Vagina (tissue), 2 donors: ENCODE results near the gene ZNF337. TPM values are rescaled to one million over a fixed set of nuclear protein-coding genes. Genes with fewer than 3 reads are reported as not detected.
"Not testable (repeated sequence)": the region's sequence is repeated elsewhere in the genome, so short reads cannot be mapped to it uniquely, and the experiment has no call there.

Experiments
- DNase-seq, 2 donors: peaks; one replicate each; pipeline ENCODE4 v3.0.0-alpha.2; 2017; ENCODE audit errors: extremely low spot score in 2 of 2
- H3K27ac ChIP-seq: fragments of 200-600 bp; sonication (generic); one replicate; pipeline ENCODE4 v1.5.1; 2019
- H3K27me3 ChIP-seq: fragments of 200-600 bp; sonication (generic); one replicate; pipeline ENCODE4 v1.5.1; 2019
- H3K36me3 ChIP-seq, 2 donors: fragments of 200-600 bp; sonication (generic); one replicate each; pipeline ENCODE4 v1.5.1; 2017 to 2019
- H3K4me1 ChIP-seq: fragments of 200-600 bp; sonication (generic); one replicate; pipeline ENCODE4 v1.5.1; 2019
- H3K4me3 ChIP-seq, 2 donors: fragments of 200-600 bp; sonication (generic); 1 replicate in 1 of 2; 2 replicates in 1 of 2; pipeline ENCODE4 v1.5.1; 2016 to 2019
- H3K9me3 ChIP-seq: fragments of 200-600 bp; sonication (generic); one replicate; pipeline ENCODE4 v1.5.1; 2019
- POLR2A ChIP-seq, 2 donors: fragments of 450-650 bp; IDR thresholded peaks; one replicate each; pipeline ENCODE4 v1.6.1; 2017; ENCODE audit warnings: antibody characterized with exemption in 2 of 2, mild to moderate bottlenecking in 2 of 2, moderate library complexity in 2 of 2
- POLR2AphosphoS5 ChIP-seq, 2 donors: sonication (generic); formaldehyde crosslinking; IDR thresholded peaks; one replicate each; pipeline ENCODE4 v1.9.0; 2017; ENCODE audit warnings: antibody characterized with exemption in 2 of 2, mild to moderate bottlenecking in 2 of 2, low read depth in 1 of 2; ENCODE audit not compliant: insufficient read depth in 1 of 2
- intact Hi-C: fragments of 100-400 bp; cut with DNase I; formaldehyde crosslinking; loops from one replicate; pipeline ENCODE4 v1.15.1; 2023
- total RNA-seq: library from RNA; depleted of rRNA; stranded (reverse); fragments of >200 nt; gene quantifications from one replicate; pipeline ENCODE4 v1.2.3, GENCODE V29; 2016
- TF ChIP-seq, protein P1 (sequence below), 3 experiments: fragments of 450-650 bp in 2 of 3; fragments of 200-600 bp in 1 of 3; sonication (generic) in 1 of 3; IDR thresholded peaks; one replicate each; pipeline ENCODE4 v1.5.1; 2017 to 2019; ENCODE audit warnings: antibody characterized with exemption in 3 of 3, mild to moderate bottlenecking in 2 of 3, moderate library complexity in 2 of 3

ZNF337 gene
- total RNA-seq, 1 donor from 2014 or later = 20.1 TPM

DNA sequence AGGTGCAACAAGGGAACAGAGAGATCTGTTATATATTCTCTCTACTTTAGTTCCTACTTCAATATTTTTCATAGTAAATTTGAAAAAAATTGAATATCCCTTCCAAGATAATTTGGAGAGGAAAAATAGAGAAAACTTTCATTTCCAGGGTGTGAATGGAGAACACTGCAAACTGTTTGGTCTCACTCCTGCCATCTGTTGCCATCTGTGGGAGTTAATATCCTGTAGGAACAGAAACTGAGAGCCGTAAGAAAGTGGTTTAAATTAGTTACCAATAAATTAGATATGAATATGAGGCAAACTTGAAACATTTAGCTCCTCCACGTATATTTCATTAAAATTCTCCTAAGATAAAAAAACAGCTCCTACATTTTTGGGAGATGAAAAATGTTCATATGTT lies 4.2 kb downstream of the ZNF337 start:
- no peaks in the 10 kb centered on the region for H3K27me3 ChIP-seq
- TF ChIP-seq POLR2AphosphoS5 (IDR thresholded peaks at IDR 0.05; ENCODE audit: insufficient read depth in 1 of 2, low read depth in 1 of 2) (no peak), POLR2A (IDR thresholded peaks at IDR 0.05) (no peak)
- TF ChIP-seq, protein P1, sequence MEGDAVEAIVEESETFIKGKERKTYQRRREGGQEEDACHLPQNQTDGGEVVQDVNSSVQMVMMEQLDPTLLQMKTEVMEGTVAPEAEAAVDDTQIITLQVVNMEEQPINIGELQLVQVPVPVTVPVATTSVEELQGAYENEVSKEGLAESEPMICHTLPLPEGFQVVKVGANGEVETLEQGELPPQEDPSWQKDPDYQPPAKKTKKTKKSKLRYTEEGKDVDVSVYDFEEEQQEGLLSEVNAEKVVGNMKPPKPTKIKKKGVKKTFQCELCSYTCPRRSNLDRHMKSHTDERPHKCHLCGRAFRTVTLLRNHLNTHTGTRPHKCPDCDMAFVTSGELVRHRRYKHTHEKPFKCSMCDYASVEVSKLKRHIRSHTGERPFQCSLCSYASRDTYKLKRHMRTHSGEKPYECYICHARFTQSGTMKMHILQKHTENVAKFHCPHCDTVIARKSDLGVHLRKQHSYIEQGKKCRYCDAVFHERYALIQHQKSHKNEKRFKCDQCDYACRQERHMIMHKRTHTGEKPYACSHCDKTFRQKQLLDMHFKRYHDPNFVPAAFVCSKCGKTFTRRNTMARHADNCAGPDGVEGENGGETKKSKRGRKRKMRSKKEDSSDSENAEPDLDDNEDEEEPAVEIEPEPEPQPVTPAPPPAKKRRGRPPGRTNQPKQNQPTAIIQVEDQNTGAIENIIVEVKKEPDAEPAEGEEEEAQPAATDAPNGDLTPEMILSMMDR (IDR thresholded peaks at IDR 0.05) = no peak
- DNase-seq = no peak
- peaks cover 22% of the 10 kb centered on the region for H3K4me1 ChIP-seq
- intact Hi-C loops = no loop called here
- H3K36me3 ChIP-seq = no peaks in the 10 kb centered on the region
- H3K4me3 ChIP-seq = no peak overlapping the region
- no peaks in the 10 kb centered on the region for H3K9me3 ChIP-seq
- H3K27ac ChIP-seq = no peak overlapping the region

DNA sequence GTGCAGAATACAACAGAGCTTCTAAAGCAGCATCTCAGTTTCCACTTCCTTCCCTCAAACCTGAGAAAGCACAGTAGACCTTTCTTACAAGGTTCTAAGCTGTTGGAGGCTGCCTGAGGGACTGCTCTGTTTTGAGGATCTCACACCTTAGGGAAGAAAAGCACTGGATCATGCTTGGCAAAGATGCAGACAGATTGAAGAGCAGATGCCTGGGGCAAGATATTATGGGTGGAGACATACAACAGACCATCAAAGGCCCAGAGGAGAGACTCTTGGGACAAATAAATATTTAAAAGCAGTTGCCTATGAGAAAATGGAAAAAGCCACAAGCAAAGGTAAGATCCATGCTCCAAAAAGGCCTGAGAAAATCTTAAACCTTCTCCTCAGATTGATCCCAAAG lies 6.2 kb downstream of the ZNF337 start:
- peaks cover 0 to 6% of the 10 kb centered on the region in 2 donors for H3K36me3 ChIP-seq
- peaks cover 12% of the 10 kb centered on the region for H3K4me1 ChIP-seq
- intact Hi-C loops = no loop called here
- TF ChIP-seq, protein P1 (IDR thresholded peaks at IDR 0.05) = no peak
- no peak for TF ChIP-seq POLR2AphosphoS5 (IDR thresholded peaks at IDR 0.05; ENCODE audit: insufficient read depth in 1 of 2, low read depth in 1 of 2)
- TF ChIP-seq POLR2A (IDR thresholded peaks at IDR 0.05) = no peak
- no peaks in the 10 kb centered on the region for H3K27me3 ChIP-seq
- no peak for DNase-seq
- H3K9me3 ChIP-seq = no peaks in the 10 kb centered on the region
- H3K4me3 ChIP-seq = no peak overlapping the region
- H3K27ac ChIP-seq = no peak overlapping the region

DNA sequence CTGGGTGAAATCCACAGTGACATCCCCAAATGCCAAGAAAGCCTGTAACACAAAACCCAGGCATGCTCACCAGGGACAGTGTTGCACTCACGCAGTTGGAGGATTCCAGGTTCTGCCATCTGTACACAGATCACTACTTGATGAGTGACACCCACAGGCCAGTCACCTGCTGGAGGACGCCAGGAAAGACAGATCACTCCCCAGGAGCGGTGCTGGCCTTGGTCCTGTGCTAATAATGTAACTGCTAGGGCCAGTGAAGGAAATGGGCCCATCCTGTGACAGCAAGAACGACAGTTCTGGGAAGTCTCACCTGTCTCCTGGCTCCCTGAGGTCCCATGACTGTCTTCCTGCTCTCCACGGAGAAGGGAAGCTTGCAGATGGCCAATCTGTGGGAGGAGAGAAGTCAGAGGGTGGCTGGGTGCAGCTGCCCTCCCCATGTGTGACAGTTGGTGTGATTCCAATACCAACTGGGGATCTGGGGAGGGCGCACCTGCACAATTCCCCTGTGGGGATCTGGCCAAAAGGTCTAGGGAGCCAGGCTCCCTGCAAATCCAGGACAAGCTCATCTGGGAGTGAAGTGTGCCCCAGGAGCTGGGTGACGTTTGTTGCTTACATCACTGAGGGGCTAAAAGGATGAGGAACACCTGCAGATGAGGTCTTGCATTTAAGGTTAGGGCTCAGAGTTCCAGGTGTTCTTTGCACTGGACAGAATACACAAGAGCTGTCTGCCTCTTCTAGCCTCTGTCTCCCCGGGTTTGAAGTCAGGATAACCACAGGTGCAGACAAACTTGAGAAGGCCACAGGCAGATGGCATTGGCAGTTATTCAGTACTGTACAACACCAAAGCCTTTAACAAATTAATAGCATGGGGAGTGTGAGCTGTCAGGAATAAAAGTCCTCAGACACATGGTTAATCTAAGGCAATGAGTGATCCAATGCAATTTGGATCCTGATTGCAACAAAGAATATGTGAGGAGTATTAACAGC lies 10.3 kb downstream of the ZNF337 start:
- DNase-seq = no peak
- Histone ChIP-seq H3K4me3 (no peak overlapping the region), H3K9me3 (no peaks in the 10 kb centered on the region), H3K4me1 (no peaks in the 10 kb centered on the region), H3K27me3 (no peaks in the 10 kb centered on the region), H3K36me3 (peaks cover 0 to 25% of the 10 kb centered on the region in 2 donors), H3K27ac (no peak overlapping the region)
- TF ChIP-seq POLR2AphosphoS5 (IDR thresholded peaks at IDR 0.05; ENCODE audit: insufficient read depth in 1 of 2, low read depth in 1 of 2) = no peak
- TF ChIP-seq, protein P1 (IDR thresholded peaks at IDR 0.05) = no peak
- no peak for TF ChIP-seq POLR2A (IDR thresholded peaks at IDR 0.05)
- intact Hi-C loops = no loop called here

DNA sequence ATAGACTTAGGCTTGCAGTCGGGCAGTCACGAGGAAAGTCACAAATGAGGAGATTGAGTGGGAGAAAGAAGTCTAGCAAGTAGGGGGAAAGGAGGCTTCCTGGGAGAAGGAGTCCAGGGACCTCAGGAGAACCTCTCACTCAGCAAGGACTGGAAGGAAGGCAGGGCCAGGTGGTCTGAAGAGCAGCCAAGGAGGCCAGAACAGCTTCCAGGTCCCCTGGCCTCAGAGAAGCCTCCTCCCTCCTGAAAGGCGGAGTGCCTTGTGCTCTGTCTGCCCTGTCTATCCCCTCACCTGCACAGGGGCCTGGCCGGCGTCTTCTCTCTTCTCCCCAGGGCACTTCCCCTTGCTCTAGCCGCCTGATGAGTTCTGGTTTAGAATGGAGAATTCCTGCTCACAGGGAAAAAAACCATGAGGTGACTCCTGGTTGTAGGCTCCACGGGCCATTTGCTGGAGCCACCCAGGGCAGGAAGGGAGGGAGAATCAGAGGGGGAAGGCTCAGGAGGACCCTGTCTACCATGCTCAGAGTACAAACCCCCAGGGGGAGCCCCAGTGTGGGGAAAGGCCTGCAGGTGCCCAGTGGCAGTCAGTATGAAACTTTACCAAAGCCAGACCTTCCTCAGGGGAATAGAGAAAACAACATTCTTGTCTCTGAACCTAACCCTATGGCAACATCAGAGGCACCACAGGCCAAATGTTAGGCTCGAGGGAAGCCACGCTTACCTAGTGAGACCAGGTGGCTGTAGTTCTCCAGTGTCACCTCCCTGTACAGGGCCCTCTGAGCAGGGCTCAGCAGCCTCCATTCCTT lies 11.2 kb downstream of the ZNF337 start:
- Histone ChIP-seq H3K27me3 (no peaks in the 10 kb centered on the region), H3K27ac (no peak overlapping the region), H3K9me3 (no peaks in the 10 kb centered on the region), H3K4me3 (no peak overlapping the region), H3K36me3 (peaks cover 0 to 32% of the 10 kb centered on the region in 2 donors), H3K4me1 (no peaks in the 10 kb centered on the region)
- DNase-seq = no peak
- intact Hi-C loops = no loop called here
- TF ChIP-seq POLR2A (IDR thresholded peaks at IDR 0.05) (no peak), POLR2AphosphoS5 (IDR thresholded peaks at IDR 0.05; ENCODE audit: insufficient read depth in 1 of 2, low read depth in 1 of 2) (no peak)
- TF ChIP-seq, protein P1 (IDR thresholded peaks at IDR 0.05) = no peak

DNA sequence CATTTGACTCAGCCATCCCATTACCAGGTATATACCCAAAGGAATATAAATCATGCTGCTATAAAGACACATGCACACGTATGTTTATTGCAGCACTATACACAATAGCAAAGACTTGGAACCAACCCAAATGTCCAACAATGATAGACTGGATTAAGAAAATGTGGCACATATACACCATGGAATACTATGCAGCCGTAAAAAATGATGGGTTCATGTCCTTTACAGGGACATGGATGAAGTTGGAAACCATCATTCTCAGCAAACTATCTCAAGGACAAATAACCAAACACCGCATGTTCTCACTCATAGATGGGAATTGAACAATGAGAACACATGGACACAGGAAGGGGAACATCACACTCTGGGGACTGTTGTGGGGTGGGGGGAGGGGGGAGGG lies 12.8 kb downstream of the ZNF337 start:
- H3K27me3 ChIP-seq, H3K4me3 ChIP-seq, DNase-seq, intact Hi-C loops, H3K9me3 ChIP-seq, H3K4me1 ChIP-seq, H3K27ac ChIP-seq: not testable (repeated sequence)
- peaks cover 0 to 40% of the 10 kb centered on the region in 2 donors for H3K36me3 ChIP-seq
